OCI-LY1 (cell line): Measurements from ENCODE around the gene ITIH4.

Experiments
- H2AFZ ChIP-seq: fragments of 200-600 bp; sonication (generic), shearing (Covaris generic); 2 replicates; pipeline ENCODE4 v1.6.0; 2014; ENCODE audit warnings: antibody characterized with exemption, mild to moderate bottlenecking, low read length
- H3F3A ChIP-seq: fragments of 200-600 bp; sonication (generic), shearing (Covaris generic); 2 replicates; pipeline ENCODE4 v1.6.0; 2014; ENCODE audit warnings: mild to moderate bottlenecking, antibody characterized with exemption, low read length, moderate library complexity; ENCODE audit not compliant: insufficient read depth
- H3K27ac ChIP-seq: fragments of 200-600 bp; sonication (generic); 2 replicates; pipeline ENCODE4 v1.5.1; 2014; ENCODE audit warnings: low read length, mixed run types, mild to moderate bottlenecking, low read depth; ENCODE audit not compliant: poor library complexity, severe bottlenecking
- H3K27me3 ChIP-seq: fragments of 200-600 bp; sonication (generic); 2 replicates; pipeline ENCODE4 v1.6.0; 2014; ENCODE audit warnings: antibody characterized with exemption, mild to moderate bottlenecking, low read length, moderate library complexity; ENCODE audit not compliant: insufficient read depth
- H3K36me3 ChIP-seq: fragments of 200-600 bp; sonication (generic); 2 replicates; pipeline ENCODE4 v1.6.1; 2014; ENCODE audit warnings: mild to moderate bottlenecking, antibody characterized with exemption, low read length, moderate library complexity, mixed read lengths; ENCODE audit not compliant: insufficient read depth
- H3K4me1 ChIP-seq: fragments of 200-600 bp; sonication (generic); 2 replicates; pipeline ENCODE4 v1.5.1; 2014; ENCODE audit warnings: mild to moderate bottlenecking, low read length, moderate library complexity; ENCODE audit not compliant: insufficient read depth, severe bottlenecking
- H3K4me2 ChIP-seq: fragments of 200-600 bp; sonication (generic), shearing (Covaris generic); 2 replicates; pipeline ENCODE4 v1.6.1; 2014; ENCODE audit warnings: low read length
- H3K4me3 ChIP-seq: fragments of 200-600 bp; sonication (generic); 2 replicates; pipeline ENCODE4 v1.5.1; 2014; ENCODE audit warnings: low read length, low read depth, mild to moderate bottlenecking, mixed read lengths; ENCODE audit not compliant: poor library complexity, severe bottlenecking
- H3K79me2 ChIP-seq: fragments of 200-600 bp; shearing (Covaris generic); 2 replicates; pipeline ENCODE4 v1.6.1; 2016; ENCODE audit warnings: mixed run types, low read length, mixed read lengths; ENCODE audit not compliant: insufficient read depth
- H3K9ac ChIP-seq: fragments of 200-600 bp; sonication (generic), shearing (Covaris generic); 2 replicates; pipeline ENCODE4 v1.6.1; 2014; ENCODE audit warnings: mild to moderate bottlenecking, low read length, mixed read lengths
- H3K9me2 ChIP-seq: fragments of 200-600 bp; sonication (generic), shearing (Covaris generic); 2 replicates; pipeline ENCODE4 v1.6.1; 2014; ENCODE audit warnings: low read depth, mild to moderate bottlenecking, low read length, mixed read lengths
- H3K9me3 ChIP-seq: fragments of 200-600 bp; shearing (Covaris generic); 2 replicates; pipeline ENCODE4 v1.6.1; 2014; ENCODE audit warnings: low read length, mixed read lengths
- H4K20me1 ChIP-seq: fragments of 200-600 bp; sonication (generic), shearing (Covaris generic); 2 replicates; pipeline ENCODE4 v1.6.0; 2016; ENCODE audit warnings: mild to moderate bottlenecking, low read length; ENCODE audit not compliant: insufficient read depth
- CTCF ChIP-seq: fragments of 200-600 bp; sonication (generic), shearing (Covaris generic); IDR thresholded peaks from 2 replicates; pipeline ENCODE4 v1.5.1; 2017; ENCODE audit warnings: mild to moderate bottlenecking, antibody characterized with exemption, low read length, moderate library complexity, mixed read lengths
- EZH2 ChIP-seq: fragments of 200-600 bp; sonication (generic), shearing (Covaris generic); IDR thresholded peaks from 2 replicates; pipeline ENCODE4 v1.8.0; 2017; ENCODE audit warnings: borderline replicate concordance, mixed run types, mild to moderate bottlenecking, antibody characterized with exemption, low read length, moderate library complexity, mixed read lengths

ITIH4 gene

DNA sequence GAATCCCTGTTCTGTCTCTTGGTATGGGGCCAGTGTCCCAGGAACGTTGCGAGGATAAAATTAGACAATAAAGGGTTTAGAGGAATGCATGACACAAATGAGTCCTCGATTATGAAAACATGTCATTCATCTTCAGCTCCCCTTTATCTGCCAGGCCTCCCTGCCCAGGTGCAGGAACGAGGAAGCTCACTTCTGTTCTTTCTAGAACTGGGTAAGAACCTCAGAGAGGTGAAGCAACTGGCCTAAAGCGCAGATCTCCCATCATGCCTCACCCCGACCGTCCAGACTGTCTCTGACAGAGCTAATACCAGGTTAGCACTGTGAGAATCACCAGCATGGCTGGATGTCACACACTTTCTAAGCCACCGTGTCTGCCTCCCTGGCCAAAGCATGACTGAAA, 54.6 kb downstream of the ITIH4 start:
- Histone ChIP-seq H3F3A (no peaks in the 10 kb centered on the region), H3K27ac (peak overlapping the region; percentile 7), H3K4me3 (no peak overlapping the region), H3K36me3 (no peaks in the 10 kb centered on the region), H3K9ac (peak overlapping the region; percentile 3; the same call in 1 of the 2 replicates), H3K4me2 (no peak overlapping the region; the same call in 1 of the 2 replicates), H4K20me1 (no peaks in the 10 kb centered on the region), H2AFZ (peak overlapping the region; percentile 59; the same call in 1 of the 2 replicates), H3K79me2 (no peaks in the 10 kb centered on the region), H3K9me2 (no peaks in the 10 kb centered on the region), H3K9me3 (no peaks in the 10 kb centered on the region), H3K27me3 (no peaks in the 10 kb centered on the region), H3K4me1 (peaks cover 32% of the 10 kb centered on the region)
- TF ChIP-seq CTCF (no peak), EZH2 (no peak)

DNA sequence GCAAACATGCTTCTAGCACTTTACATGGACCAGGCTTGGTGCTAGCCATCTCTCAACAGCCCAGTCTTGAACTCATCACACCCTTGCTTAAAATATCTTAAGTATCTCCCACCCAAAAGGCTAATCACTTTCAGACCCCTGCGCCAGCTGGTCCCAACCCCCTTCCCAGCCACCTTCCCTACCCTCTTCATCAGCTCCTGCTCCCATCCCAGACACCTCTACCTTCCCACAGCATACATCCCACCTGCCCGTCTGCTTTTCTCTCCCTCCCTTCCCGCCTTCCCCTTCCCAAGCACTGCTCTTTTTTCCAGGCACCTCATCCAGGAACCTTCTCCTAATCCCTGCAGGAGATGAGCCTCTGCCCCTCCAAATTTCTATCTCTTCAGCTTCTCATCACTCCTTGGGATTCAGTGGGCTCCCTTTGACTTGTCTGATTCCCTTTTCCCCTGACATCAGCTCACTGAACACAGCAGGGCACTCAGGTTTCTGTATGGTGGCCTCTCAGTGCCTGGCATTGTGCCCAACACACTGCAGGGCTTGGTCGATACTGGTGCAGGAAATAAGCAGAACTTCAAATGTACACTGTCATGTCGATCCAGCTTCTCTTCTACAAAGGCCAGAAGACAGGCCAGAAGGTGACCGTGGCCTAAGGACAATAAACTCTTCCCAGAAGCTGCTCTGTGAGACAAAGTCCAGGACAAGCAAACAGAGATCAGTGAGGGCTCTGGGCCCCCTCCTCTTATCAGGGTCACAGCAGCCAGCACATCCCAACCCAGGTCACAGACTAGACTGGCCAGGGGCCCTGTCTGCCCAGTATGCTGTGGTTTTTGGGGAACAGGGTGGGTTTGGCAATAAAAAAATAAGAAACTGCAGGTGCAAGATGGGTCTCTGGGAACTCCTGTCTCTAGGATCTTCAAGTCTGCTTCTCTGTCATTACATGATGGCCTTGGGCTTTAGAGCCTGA, 55.3 kb downstream of the ITIH4 start:
- Histone ChIP-seq H3K27me3 (no peaks in the 10 kb centered on the region), H3K9me2 (no peaks in the 10 kb centered on the region), H3K9ac (no peak overlapping the region; the same call in 1 of the 2 replicates), H3K4me3 (no peak overlapping the region), H3K27ac (peak overlapping the region; percentile 7), H3K79me2 (no peaks in the 10 kb centered on the region), H3K4me1 (peaks cover 32% of the 10 kb centered on the region), H4K20me1 (no peaks in the 10 kb centered on the region), H3K4me2 (no peak overlapping the region), H3K36me3 (no peaks in the 10 kb centered on the region), H3F3A (no peaks in the 10 kb centered on the region), H3K9me3 (no peaks in the 10 kb centered on the region), H2AFZ (no peak overlapping the region)
- TF ChIP-seq CTCF = no peak
- no peak for TF ChIP-seq EZH2

DNA sequence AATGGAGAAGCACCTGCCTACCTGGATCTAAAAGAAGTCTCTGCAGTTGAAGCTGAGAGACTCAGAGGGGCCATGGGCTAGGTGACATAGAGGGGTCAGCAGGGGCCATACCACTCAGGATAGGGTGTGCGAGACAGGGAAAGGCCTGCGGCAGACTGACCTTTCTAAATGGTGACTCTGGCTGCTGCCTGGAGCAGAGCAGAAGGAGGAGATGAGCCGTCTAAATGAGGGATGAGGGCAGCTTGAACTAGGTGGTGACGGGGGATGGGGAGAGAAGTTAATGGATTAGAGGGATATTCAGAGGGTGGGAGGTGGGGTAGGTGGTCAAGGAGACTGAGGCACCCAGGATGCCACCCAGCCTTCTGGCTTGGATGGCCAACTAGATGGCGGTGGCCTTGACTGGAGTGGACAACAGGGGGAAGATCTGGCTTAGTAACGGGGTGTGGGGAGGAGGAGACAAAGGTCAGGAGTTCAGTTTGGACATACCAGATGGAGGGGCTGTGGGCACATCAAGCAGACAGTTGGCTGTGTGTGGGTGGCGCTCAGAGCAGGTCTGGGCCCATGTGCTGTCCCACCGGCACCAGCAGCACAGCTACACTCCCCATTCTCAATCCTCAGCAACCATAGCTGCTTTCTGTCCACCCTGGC, 56.3 kb downstream of the ITIH4 start:
- Histone ChIP-seq H3K27me3 (no peaks in the 10 kb centered on the region), H3K36me3 (no peaks in the 10 kb centered on the region), H3K9me3 (no peaks in the 10 kb centered on the region), H3K4me2 (no peak overlapping the region), H3F3A (no peaks in the 10 kb centered on the region), H3K9ac (no peak overlapping the region), H3K4me1 (peaks cover 34% of the 10 kb centered on the region), H3K79me2 (no peaks in the 10 kb centered on the region), H3K9me2 (no peaks in the 10 kb centered on the region), H3K27ac (no peak overlapping the region), H3K4me3 (no peak overlapping the region), H2AFZ (no peak overlapping the region), H4K20me1 (no peaks in the 10 kb centered on the region)
- TF ChIP-seq EZH2 (no peak), CTCF (no peak)
